ENCODE results near the gene TRPV5. TPM values are rescaled to one million over a fixed set of nuclear protein-coding genes. Genes with fewer than 3 reads are reported as not detected.

TRPV5 gene
- total RNA-seq, 4 donors from 2014 or later: 0.31 TPM; not detected in 3

- TF ChIP-seq EP300 (IDR thresholded peaks at IDR 0.05): no peak
- no peak for TF ChIP-seq CTCF (IDR thresholded peaks at IDR 0.05)
- no peak for TF ChIP-seq POLR2AphosphoS5 (IDR thresholded peaks at IDR 0.05)
- TF ChIP-seq POLR2A (IDR thresholded peaks at IDR 0.05): no peak
- WGBS, 2 donors (ENCODE audit: low coverage in 1 of 2): 86 to 100% methylated on average over 1 to 7 of the region's 7 CpGs
- no peak for ATAC-seq
- Histone ChIP-seq H3K4me1 (no peaks in the 10 kb centered on the region), H3K27ac (no peak overlapping the region), H3K27me3 (no peaks in the 10 kb centered on the region), H3K36me3 (no peaks in the 10 kb centered on the region), H3K9me3 (no peaks in the 10 kb centered on the region), H3K4me3 (no peak overlapping the region)
Measured at GRCh38 chr7:142941541-142941940, 8.0 kb upstream of the TRPV5 start.

- Histone ChIP-seq H3K4me3 (no peak overlapping the region), H3K9me3 (no peaks in the 10 kb centered on the region), H3K27me3 (no peaks in the 10 kb centered on the region), H3K36me3 (no peaks in the 10 kb centered on the region), H3K27ac (no peak overlapping the region), H3K4me1 (no peaks in the 10 kb centered on the region)
- no peak for TF ChIP-seq POLR2AphosphoS5 (IDR thresholded peaks at IDR 0.05)
- TF ChIP-seq CTCF (IDR thresholded peaks at IDR 0.05): no peak
- no peak for TF ChIP-seq POLR2A (IDR thresholded peaks at IDR 0.05)
- no peak for TF ChIP-seq EP300 (IDR thresholded peaks at IDR 0.05)
- ATAC-seq: no peak
- WGBS, 2 donors (ENCODE audit: low coverage in 1 of 2): 36 to 51% methylated on average over 3 to 8 of the region's 10 CpGs
Measured at GRCh38 chr7:142940966-142941535, 7.5 kb upstream of the TRPV5 start.

- peak; percentile 27 for ATAC-seq
- Histone ChIP-seq H3K4me1 (no peaks in the 10 kb centered on the region), H3K9me3 (no peaks in the 10 kb centered on the region), H3K36me3 (no peaks in the 10 kb centered on the region), H3K4me3 (no peak within 1 kb of the TSS), H3K27ac (no peak within 1 kb of the TSS), H3K27me3 (no peaks in the 10 kb centered on the region)
- no peak for TF ChIP-seq CTCF (IDR thresholded peaks at IDR 0.05)
- TF ChIP-seq POLR2A (IDR thresholded peaks at IDR 0.05): no peak
- TF ChIP-seq POLR2AphosphoS5 (IDR thresholded peaks at IDR 0.05): no peak
- no peak for TF ChIP-seq EP300 (IDR thresholded peaks at IDR 0.05)
- 63 to 65% methylated on average over 7 to 8 of the region's 10 CpGs for WGBS, 2 donors (ENCODE audit: low coverage in 1 of 2)
Measured at GRCh38 chr7:142939226-142939910, 5.8 kb upstream of the TRPV5 start, which contains the start of gene LLCFC1. LLCFC1 (plus strand) TSS chr7:142939484; CDS start chr7:142939622, 138 bp downstream.

- Histone ChIP-seq H3K36me3 (no peaks in the 10 kb centered on the region), H3K27me3 (no peaks in the 10 kb centered on the region), H3K27ac (no peak overlapping the region), H3K4me3 (no peak overlapping the region), H3K4me1 (no peaks in the 10 kb centered on the region), H3K9me3 (no peaks in the 10 kb centered on the region)
- no peak for ATAC-seq
- WGBS, 2 donors (ENCODE audit: low coverage in 1 of 2): 71 to 89% methylated on average over 4 of the region's 4 CpGs
- TF ChIP-seq POLR2A (IDR thresholded peaks at IDR 0.05): no peak
- TF ChIP-seq EP300 (IDR thresholded peaks at IDR 0.05): no peak
- TF ChIP-seq POLR2AphosphoS5 (IDR thresholded peaks at IDR 0.05): no peak
- no peak for TF ChIP-seq CTCF (IDR thresholded peaks at IDR 0.05)
Measured at GRCh38 chr7:142938611-142939010, 5.1 kb upstream of the TRPV5 start.
